A549 treated with AZD9567 at 1 μM for 4 hours (cell line): ENCODE data around the gene OPRL1. TPM values are rescaled to one million over a fixed set of nuclear protein-coding genes. Genes with fewer than 3 reads are reported as not detected.

ENCODE experiments used
- total RNA-seq: library from RNA; stranded (reverse); fragments of 200-300 nt; extraction: Qiagen RNA extraction; gene quantifications from 5 replicates; pipeline ENCODE4 v1.2.3, GENCODE V29; 2022; ENCODE audit not compliant: insufficient read depth

The OPRL1 gene
- total RNA-seq = 0.61 to 1.1 TPM (median 0.94 TPM) in 5 replicates

DNA sequence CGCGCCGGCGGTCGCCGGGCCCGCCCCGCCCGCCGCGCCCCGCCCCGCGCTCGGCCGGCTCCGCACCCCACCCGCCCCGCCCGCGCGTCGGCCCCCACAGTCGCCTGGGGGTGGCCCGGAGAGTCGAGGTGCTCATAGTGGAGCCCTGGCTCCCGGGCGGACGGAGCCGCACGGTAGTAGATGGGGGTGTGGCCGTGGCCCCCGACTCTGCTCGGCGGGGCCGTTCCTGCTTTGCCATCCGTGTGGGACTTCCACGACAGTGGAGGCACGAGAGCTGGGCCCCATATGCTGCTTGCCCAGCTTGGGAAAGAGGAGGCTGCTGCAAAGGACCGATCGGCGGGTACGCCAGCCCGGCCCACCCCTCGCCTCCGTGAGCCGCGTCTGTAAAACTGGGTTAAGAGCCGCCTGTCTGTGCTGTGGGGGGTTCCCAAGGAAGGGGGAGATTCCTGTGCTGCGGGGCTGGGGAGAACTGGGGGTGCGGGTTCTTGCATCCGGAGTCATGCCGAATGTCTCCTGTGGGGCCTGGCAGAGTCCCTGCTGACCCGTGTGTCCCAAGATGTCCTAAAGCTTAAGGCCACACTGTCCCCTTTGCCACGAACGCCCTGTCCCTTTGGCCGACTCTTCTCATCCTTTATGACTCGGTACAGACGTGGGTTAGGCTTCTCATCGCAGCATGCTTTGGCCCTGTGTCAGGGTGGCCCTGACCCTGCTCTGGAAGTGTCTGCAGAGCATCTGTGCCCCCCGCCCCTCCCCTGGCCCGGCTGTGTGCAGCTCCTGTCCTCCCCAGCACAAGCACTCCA, at the start of gene OPRL1:
Gene OPRL1 (plus strand): TSS at position 70 of the 800 bp plus-strand sequence. CDS start 12,639 bp downstream, outside the sequence.

DNA sequence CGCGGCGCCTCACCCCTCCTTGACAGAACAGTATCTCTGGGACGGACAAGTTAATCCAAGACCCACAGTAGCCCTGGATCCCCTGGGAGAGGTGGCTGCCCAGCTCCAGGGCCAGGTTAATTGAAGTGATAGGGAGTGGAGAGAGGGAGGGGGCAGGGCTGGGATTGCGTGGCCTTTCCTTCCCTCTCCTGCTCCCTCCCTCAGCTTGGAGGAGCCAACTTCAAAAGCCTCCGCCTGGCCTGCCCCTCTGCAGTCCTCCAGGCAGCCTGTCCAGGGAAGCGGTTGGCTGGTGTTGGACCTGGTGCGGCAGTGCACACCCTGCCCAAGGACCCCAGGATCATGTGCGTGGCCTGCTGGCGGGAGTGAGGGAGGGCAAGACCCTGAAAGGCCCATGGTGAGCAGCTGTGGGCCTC, 43.9 kb upstream of the OPRL1 start, which contains the start of gene C20orf204:
Gene C20orf204 (plus strand): TSS at position 250 of the 413 bp plus-strand sequence. CDS start 142 bp downstream, at position 392.

DNA sequence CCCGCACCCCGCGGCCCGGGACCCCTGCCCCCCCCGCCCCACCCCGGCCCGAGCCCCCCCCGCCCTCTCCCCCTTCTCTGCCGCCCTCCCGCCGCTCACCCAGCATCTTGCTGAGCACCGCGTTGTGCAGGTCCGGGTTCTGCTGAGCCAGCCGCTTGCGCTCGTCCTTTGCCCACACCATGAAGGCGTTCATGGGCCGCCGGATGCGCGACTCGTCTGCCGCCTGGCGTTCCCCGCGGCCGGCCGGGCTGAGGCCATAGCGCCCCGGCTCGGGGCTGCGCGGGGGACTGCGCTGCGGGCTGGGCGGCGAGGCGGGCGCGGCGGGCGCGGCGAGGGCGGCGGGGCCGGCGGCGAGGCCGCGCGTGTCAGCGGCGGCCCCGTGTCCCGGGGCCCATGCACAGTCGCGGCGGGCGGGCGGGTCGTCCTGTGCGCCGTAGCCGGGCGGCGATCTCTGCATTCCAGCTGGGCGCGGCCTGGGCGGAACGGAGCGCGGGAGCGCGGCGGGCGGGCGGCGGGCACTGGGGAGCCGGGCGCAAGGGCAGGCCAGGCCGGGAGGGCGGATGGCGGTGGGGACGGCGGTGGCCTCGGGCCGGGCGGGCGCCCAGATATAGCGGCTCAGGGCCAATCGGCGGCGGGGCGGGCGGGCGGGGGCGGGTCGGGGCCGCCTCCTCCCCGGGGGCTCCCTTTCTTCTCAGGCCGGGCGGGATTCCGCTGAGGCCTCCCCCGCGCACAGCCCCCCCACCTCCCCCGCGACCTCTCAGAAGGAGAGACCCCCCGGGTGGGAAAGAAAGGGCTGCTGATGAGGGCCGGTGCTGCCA, 30.6 kb upstream of the OPRL1 start, which contains the start of gene SOX18:
Gene SOX18 (minus strand): TSS at position 580 of the 818 bp plus-strand sequence. CDS start 123 bp downstream, at position 457.

DNA sequence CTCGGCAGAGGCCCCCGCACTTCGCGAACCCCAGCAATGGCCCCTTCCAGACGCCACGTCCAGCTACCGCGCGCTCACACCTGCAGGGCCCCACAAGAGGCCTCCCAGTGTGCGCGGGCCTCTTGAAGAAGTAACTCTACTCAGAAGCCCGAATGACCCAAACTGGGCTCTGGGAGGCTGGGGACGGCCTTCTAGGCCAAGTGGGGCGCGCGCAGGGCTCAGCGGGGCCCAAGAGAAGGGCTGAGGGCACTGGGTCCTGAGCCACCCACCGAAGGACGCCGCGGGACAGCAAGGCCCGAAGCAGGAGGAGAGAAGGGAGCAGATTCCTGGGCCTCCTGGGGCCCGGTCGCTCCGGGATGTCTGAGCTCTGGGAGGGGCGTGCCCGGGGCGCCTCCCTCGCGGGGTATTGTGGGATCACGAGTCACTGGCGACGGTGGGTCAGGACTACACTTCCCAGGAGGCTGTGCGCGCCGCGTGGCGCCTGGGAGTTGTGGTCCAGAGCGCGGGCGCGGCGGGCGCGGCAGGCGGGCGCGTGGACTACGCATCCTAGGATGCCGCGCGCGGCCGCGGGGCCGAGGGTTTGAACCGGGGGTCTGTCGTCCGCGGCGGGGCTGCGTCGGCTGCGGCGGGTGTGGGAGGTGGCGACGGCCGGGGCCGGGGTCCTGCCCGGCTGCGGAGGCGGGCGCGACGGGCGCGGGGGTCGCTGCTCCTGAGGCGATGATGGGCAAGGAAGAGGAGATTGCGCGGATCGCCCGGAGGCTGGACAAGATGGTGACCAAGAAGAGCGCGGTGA, 17.1 kb upstream of the OPRL1 start, which contains the start of gene TCEA2:
Gene TCEA2 (plus strand): TSS at position 603 of the 793 bp plus-strand sequence. CDS start 115 bp downstream, at position 718.

DNA sequence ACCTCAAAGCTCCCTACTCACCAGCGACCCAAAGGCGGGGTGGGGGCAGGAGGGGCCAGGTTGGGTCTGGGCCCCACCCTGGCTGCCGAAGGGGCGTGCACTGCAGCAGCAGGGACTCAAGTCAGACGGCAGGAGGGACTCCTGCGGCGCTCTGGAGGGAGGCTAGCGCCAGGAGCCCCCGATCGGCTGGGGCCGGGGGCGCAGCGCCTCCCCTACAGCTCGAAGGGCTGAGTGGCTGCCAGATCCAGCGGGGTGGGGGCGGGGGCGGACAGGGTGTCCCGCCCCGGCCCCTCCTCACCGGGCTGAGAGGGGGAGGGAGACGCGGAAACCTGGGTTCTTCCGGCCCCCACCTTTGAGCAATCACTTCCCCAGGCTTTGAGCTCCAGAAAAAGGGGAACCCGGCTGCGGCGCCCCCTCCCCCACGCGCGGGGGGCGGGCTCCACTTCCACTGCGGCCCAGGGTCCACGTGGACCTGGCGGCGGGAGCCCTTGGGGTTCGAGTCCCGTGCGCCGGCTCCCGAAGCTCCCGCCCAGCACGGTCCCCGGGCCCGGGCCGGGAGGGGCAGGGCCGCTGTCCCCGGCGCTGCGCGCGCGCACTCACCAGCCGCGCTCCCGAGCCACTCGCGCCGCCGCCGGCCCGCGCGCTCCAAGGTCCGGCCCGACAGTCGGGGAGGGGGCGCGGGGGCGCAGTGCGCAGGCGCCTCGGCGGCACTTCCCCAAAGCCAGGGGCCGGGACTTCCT, 439 bp upstream of the OPRL1 start, which contains the start of gene RGS19:
Gene RGS19 (minus strand): TSS at position 246 of the 740 bp plus-strand sequence. CDS start 2,632 bp downstream, outside the sequence.

DNA sequence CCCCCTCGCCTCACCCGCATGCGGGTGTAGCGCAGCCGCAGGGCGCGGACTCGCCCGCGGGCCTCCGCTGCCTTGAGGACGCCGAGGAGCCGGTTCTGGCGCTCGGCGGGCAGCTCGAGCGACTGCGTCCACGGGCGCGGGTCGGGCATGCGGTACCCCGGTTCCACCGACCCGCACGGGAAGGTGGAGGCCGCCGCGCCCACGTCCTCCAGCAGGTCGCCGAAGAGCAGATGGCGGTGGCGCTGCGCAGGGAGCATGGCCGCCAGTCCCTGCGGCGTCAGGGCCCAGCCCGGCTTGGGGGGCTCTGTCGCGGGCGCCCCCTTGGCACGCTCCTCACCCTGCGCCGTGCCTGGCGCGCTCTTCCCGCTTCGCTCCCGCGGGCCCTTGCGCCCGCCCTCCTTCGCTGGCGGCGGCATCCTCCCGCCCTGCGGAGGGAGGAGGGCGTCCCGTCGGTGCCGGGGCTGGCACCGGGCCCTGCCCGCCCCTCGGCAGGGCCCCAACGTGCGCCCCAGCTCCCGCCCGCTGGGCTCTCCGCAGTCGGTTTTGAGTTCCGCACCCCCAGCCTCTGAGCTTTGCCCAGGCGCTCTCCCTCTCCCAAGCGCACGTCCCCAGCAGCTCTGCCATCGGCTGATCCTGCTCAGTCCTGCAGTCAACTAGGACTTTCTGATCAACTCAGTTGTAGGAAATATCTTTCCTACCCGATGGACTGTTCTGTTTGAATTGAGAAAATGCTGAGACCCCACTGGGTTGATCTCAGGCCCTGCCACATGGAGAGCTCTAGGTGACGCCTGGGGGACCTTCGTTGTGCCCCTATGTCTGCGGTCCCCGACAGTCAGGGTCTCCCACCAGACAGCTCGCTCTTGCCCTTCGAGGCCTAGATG, 4.2 kb downstream of the OPRL1 start, which contains the start of gene LKAAEAR1:
Gene LKAAEAR1 (minus strand): TSS at position 595 of the 881 bp plus-strand sequence. CDS start 179 bp downstream, at position 416.

DNA sequence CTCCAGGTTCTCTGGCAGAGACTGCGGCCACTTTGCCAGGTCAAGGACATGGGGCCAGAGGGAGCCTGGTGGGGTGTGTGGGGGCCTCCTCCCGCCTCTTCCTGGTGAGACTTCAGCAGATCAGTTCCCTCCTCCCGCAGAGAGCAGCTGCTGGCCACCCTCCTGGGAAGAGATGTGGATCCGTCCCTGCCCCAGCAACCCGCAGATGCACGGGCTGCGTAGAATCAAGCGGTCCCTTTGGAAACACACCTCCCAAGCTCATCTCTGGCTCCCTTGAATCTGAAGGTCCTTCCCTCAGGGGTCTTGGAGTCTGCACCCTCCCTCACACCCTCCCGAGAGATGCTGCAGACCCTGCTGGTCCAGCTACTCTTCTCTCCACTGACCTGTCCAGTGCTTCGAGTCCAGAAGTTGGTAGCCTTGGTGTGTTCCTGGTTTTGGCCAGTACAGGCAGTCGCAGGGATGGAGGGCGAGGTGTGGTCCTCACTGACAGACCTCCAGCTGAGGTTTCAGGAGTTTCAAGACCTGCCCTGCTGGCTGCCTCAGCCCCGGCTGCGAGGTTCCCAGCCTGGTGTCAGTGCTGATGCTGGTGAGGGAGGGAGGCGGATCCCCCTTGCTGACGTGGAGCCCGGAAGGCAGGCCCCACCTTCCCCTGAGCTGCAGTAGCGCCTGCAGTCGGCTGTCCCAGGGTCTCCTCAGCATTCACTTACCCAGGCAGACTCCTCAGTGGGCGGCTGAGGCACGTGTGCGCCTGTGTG, 27.3 kb downstream of the OPRL1 start, which contains the start of gene NPBWR2:
Gene NPBWR2 (minus strand): TSS at position 585 of the 755 bp plus-strand sequence. CDS start 734 bp downstream, outside the sequence.

Other genes with a start within 250 kb of the OPRL1 start
- 0.58 to 1.1 TPM (median 0.80 TPM) in 4 of 5 replicates, not detected in the other for gene ZBTB46, start 248.8 kb upstream of the OPRL1 start, total RNA-seq
- gene ABHD16B, start 218.6 kb upstream of the OPRL1 start, total RNA-seq = 0.07 TPM in 1 of 5 replicates, not detected in the others
- gene TPD52L2, start 214.8 kb upstream of the OPRL1 start, total RNA-seq = 133 to 157 TPM (median 139 TPM) in 5 replicates
- gene DNAJC5, start 185.0 kb upstream of the OPRL1 start, total RNA-seq = 29.7 to 33.2 TPM (median 30.4 TPM) in 5 replicates
- 19.1 to 39.7 TPM (median 35.5 TPM) in 5 replicates for gene UCKL1, start 123.7 kb upstream of the OPRL1 start, total RNA-seq
- gene ZNF512B, start 110.2 kb upstream of the OPRL1 start, total RNA-seq = 8.7 to 13.9 TPM (median 12.9 TPM) in 5 replicates
- gene SAMD10, start 100.4 kb upstream of the OPRL1 start, total RNA-seq = 0.03 TPM in 1 of 5 replicates, not detected in the others
- gene PRPF6, start 99.0 kb upstream of the OPRL1 start, total RNA-seq = 54.2 to 57.0 TPM (median 55.7 TPM) in 5 replicates
- gene C20orf204, start 43.9 kb upstream of the OPRL1 start, total RNA-seq = 0.32 to 0.64 TPM (median 0.42 TPM) in 4 of 5 replicates, not detected in the other
- gene SOX18, start 30.4 kb upstream of the OPRL1 start, total RNA-seq = 1.6 to 2.8 TPM (median 2.2 TPM) in 4 of 5 replicates, not detected in the other
- gene TCEA2, start 16.9 kb upstream of the OPRL1 start, total RNA-seq = 26.8 to 47.9 TPM (median 45.2 TPM) in 5 replicates
- gene RGS19, start 564 bp upstream of the OPRL1 start, total RNA-seq = 27.5 to 33.6 TPM (median 33.2 TPM) in 5 replicates
- gene LKAAEAR1, start 4.3 kb downstream of the OPRL1 start, total RNA-seq = 0.71 to 3.2 TPM (median 1.6 TPM) in 5 replicates
- gene NPBWR2, start 27.5 kb downstream of the OPRL1 start, total RNA-seq = not detected in 5 replicates
- gene MYT1, start 84.4 kb downstream of the OPRL1 start, total RNA-seq = 0.08 to 0.54 TPM (median 0.20 TPM) in 4 of 5 replicates, not detected in the other
- 8.8 to 13.0 TPM (median 11.7 TPM) in 5 replicates for gene PCMTD2, start 175.7 kb downstream of the OPRL1 start, total RNA-seq